K562 (cell line): Measurements from ENCODE around the gene GATA1. TPM values are rescaled to one million over a fixed set of nuclear protein-coding genes. Genes with fewer than 3 reads are reported as not detected.
A peak's percentile ranks its signal among the peaks of the same experiment; 100 is the strongest.

Experiments
- ATAC-seq: fragments of 200-7000 bp; cut with Tn5 transposase; 3 replicates; pipeline ENCODE4 v1.9.1; 2020; ENCODE audit warnings: moderate library complexity
- BruUV-seq: library from RNA; stranded (reverse); fragments of 400-500 nt; replicated peaks from 2 replicates; lab custom pipeline; 2021; lab: Mats Ljungman, UMichigan
- CTCF ChIA-PET: fragments of 300-600 bp; formaldehyde crosslinking; extraction: SDS; loops from one replicate; lab custom pipeline; 2021; ENCODE audit warnings: low intra/inter-chr PET ratio; lab: Yijun Ruan, JAX
- POLR2A ChIA-PET: fragments of 300-600, 350-650 bp; sonication (Branson Sonifier 250); formaldehyde crosslinking; extraction: SDS; loops from one replicate; lab custom pipeline; 2021; ENCODE audit warnings: antibody characterized with exemption, inconsistent platforms; lab: Yijun Ruan, JAX
- DNase-seq, 4 experiments: peaks; one replicate each; pipeline versions ENCODE4 v3.0.0 to v3.0.0-alpha.2; 2011 to 2018; ENCODE audit warnings: low spot score in 3 of 4, mixed read lengths in 3 of 4; ENCODE audit errors: extremely low read depth in 1 of 4
- FAIRE-seq: peaks from 2 replicates; lab custom pipeline; 2011; peaks lifted over from hg19 to GRCh38; lab: Jason Lieb, UNC
- H2AFZ ChIP-seq: 2 replicates; pipeline ENCODE4 v1.6.0; 2011; ENCODE audit warnings: low read depth, low read length, control low read depth, inconsistent platforms
- H3K27ac ChIP-seq: fragments of 200-600 bp; 3 replicates; pipeline ENCODE4 v1.8.0; 2011; ENCODE audit warnings: low read depth, mild to moderate bottlenecking, control low read depth, inconsistent platforms, low read length, moderate library complexity, mixed read lengths; ENCODE audit errors: extremely low read depth
- H3K27me3 ChIP-seq, 2 experiments: fragments of 300-600 bp in 1 of 2; 2 replicates in 1 of 2; 3 replicates in 1 of 2; pipeline versions ENCODE4 v1.6.0 to v1.8.0; 2011; ENCODE audit warnings: inconsistent platforms in 2 of 2, low read length in 2 of 2, mild to moderate bottlenecking in 1 of 2, mixed read lengths in 1 of 2, moderate library complexity in 1 of 2; ENCODE audit not compliant: control insufficient read depth in 2 of 2, insufficient read depth in 2 of 2
- H3K36me3 ChIP-seq: fragments of 300-600 bp; 3 replicates; pipeline ENCODE4 v1.8.0; 2011; ENCODE audit warnings: mild to moderate bottlenecking, low read length, inconsistent platforms; ENCODE audit not compliant: control insufficient read depth, insufficient read depth
- H3K4me1 ChIP-seq, 2 experiments: fragments of 200-600 bp in 1 of 2; replicated peaks in 1 of 2; 2 replicates in 1 of 2; 3 replicates in 1 of 2; pipeline versions ENCODE4 v1.5.1 to v1.8.0; 2011; ENCODE audit warnings: inconsistent platforms in 2 of 2, low read length in 2 of 2, mild to moderate bottlenecking in 1 of 2, mixed read lengths in 1 of 2, moderate library complexity in 1 of 2; ENCODE audit not compliant: control insufficient read depth in 2 of 2, insufficient read depth in 2 of 2
- H3K4me2 ChIP-seq: 2 replicates; pipeline ENCODE4 v1.6.1; 2011; ENCODE audit warnings: low read length, control low read depth, inconsistent platforms, mixed read lengths; ENCODE audit not compliant: insufficient read depth
- H3K4me3 ChIP-seq: fragments of 200-600 bp; sonication (generic), shearing (Covaris generic); 2 replicates; pipeline ENCODE4 v1.5.1; 2016; ENCODE audit warnings: control low read depth, inconsistent platforms
- H3K79me2 ChIP-seq: fragments of 200-600 bp; 3 replicates; pipeline ENCODE4 v1.8.0; 2011; ENCODE audit warnings: low read length, inconsistent platforms; ENCODE audit not compliant: control insufficient read depth, insufficient read depth
- H3K9ac ChIP-seq, 2 experiments: 2 replicates each; pipeline versions ENCODE4 v1.6.0 to v1.6.1; 2011; ENCODE audit warnings: low read depth in 2 of 2, low read length in 2 of 2, control low read depth in 1 of 2, inconsistent platforms in 1 of 2, mild to moderate bottlenecking in 1 of 2, mixed read lengths in 1 of 2; ENCODE audit not compliant: insufficient read depth in 1 of 2
- H3K9me1 ChIP-seq: one replicate; pipeline ENCODE4 v1.6.0; 2011; ENCODE audit warnings: inconsistent platforms, mild to moderate bottlenecking, low read length, moderate library complexity; ENCODE audit not compliant: control insufficient read depth, insufficient read depth
- H3K9me3 ChIP-seq: replicated peaks from 2 replicates; pipeline ENCODE4 v1.5.1; 2011; ENCODE audit warnings: low read depth, low read length, inconsistent platforms; ENCODE audit not compliant: control insufficient read depth, insufficient read depth
- H4K20me1 ChIP-seq: replicated peaks from 2 replicates; pipeline ENCODE4 v1.6.1; 2011; ENCODE audit warnings: low read length, inconsistent platforms, mixed read lengths; ENCODE audit not compliant: control insufficient read depth, insufficient read depth
- BMI1 ChIP-seq: fragments of 150-350 bp; IDR thresholded peaks from 2 replicates; pipeline ENCODE4 v1.6.1; 2014; ENCODE audit warnings: low read length
- CREB5 ChIP-seq: fragments of 250-450 bp; sonication (Bioruptor Pico); IDR thresholded peaks from 2 replicates; pipeline ENCODE4 v1.5.0; 2020; ENCODE audit warnings: mild to moderate bottlenecking
- ELF1 ChIP-seq: fragments of 200-800 bp; sonication (Bioruptor generic); IDR thresholded peaks from 2 replicates; pipeline ENCODE4 v1.6.1; 2016; ENCODE audit warnings: missing genetic modification characterization, missing compliant biosample characterization
- JUND ChIP-seq, 2 experiments: IDR thresholded peaks; 2 replicates in 1 of 2; 3 replicates in 1 of 2; pipeline ENCODE4 v1.6.1; 2011; ENCODE audit warnings: borderline replicate concordance in 2 of 2, low read depth in 2 of 2, low read length in 2 of 2, improper control_type of control experiment in 1 of 2, missing biosample characterization in 1 of 2, missing genetic modification characterization in 1 of 2, missing genetic modification reagents in 1 of 2
- LCOR ChIP-seq: sonication (generic); formaldehyde crosslinking; IDR thresholded peaks from 2 replicates; pipeline ENCODE4 v1.8.0; 2022; ENCODE audit warnings: mild to moderate bottlenecking, missing genetic modification reagents
- POU5F1 ChIP-seq: fragments of 150-350 bp; IDR thresholded peaks from 2 replicates; pipeline ENCODE4 v1.6.1; 2014; ENCODE audit warnings: borderline replicate concordance, low read length, low read depth, mild to moderate bottlenecking; ENCODE audit not compliant: partially characterized antibody
- RBM15 ChIP-seq: fragments of 200-400 bp; formaldehyde crosslinking; IDR thresholded peaks from 2 replicates; pipeline ENCODE4 v1.6.1; 2018; ENCODE audit warnings: mild to moderate bottlenecking, low read length, moderate library complexity; ENCODE audit not compliant: insufficient read depth
- SMARCB1 ChIP-seq: IDR thresholded peaks from 2 replicates; pipeline ENCODE4 v1.6.1; 2011; ENCODE audit warnings: improper control_type of control experiment, low read depth; ENCODE audit not compliant: insufficient read length
- SMARCE1 ChIP-seq: fragments of 450-650 bp; IDR thresholded peaks from 2 replicates; pipeline ENCODE4 v1.7.1; 2016; ENCODE audit warnings: mild to moderate bottlenecking
- SUPT5H ChIP-seq: fragments of 450-650 bp; IDR thresholded peaks from 2 replicates; pipeline ENCODE4 v1.6.1; 2016
- U2AF1 ChIP-seq: fragments of 200-400 bp; formaldehyde crosslinking; optimal IDR thresholded peaks from 2 replicates; pipeline ENCODE3; 2017; ENCODE audit warnings: mild to moderate bottlenecking, low read depth, low read length, moderate library complexity
- ZNF431 ChIP-seq: sonication (generic); formaldehyde crosslinking; IDR thresholded peaks from 2 replicates; pipeline ENCODE4 v1.8.0; 2022; ENCODE audit warnings: mild to moderate bottlenecking, missing genetic modification reagents
- ZNF561 ChIP-seq: fragments of 450-650 bp; formaldehyde crosslinking; conservative IDR thresholded peaks from 2 replicates; pipeline ENCODE4 v1.4.0; 2020; ENCODE audit warnings: mild to moderate bottlenecking, moderate library complexity
- WGBS: fragments of 100-300 bp; shearing (Covaris generic); methylation state at CpG from one replicate; pipeline ENCODE4 v1.1.6; 2016; ENCODE audit warnings: low coverage, mixed read lengths; ENCODE audit not compliant: insufficient coverage; ENCODE audit errors: missing lambda C conversion rate; 5-methylcytosine and 5-hydroxymethylcytosine counted together
- in situ Hi-C: fragments of 300-500 bp; cut with MboI; formaldehyde crosslinking; loops from 4 replicates; pipeline ENCODE4 v1.15.0; 2018; ENCODE audit warnings: inconsistent platforms, mixed read lengths
- intact Hi-C: fragments of 100-400 bp; cut with micrococcal nuclease; formaldehyde crosslinking; loops from 2 replicates; pipeline ENCODE4 v1.14.2; 2022
- polyA plus RNA-seq, 8 experiments: library from polyadenylated mRNA; depleted of rRNA in 4 of 8; stranded (reverse) in 5 of 8; unstranded in 3 of 8; fragments of >200 nt; fragmentation: Nextera tagmentation in 2 of 8; fragmentation: Illumina TruSeq in 1 of 8; extraction: Ambion mirVana in 2 of 8; extraction: Trizol in 1 of 8; gene quantifications; 2 replicates each; pipeline versions ENCODE4 v1.2.1 to v1.2.3, GENCODE V29; 2011 to 2014; ENCODE audit warnings: inconsistent platforms in 1 of 8, missing spikeins in 1 of 8
- total RNA-seq, 7 experiments: library from RNA; depleted of rRNA in 6 of 7; stranded (reverse); fragments of >200 nt in 6 of 7; fragmentation: Illumina TruSeq in 2 of 7; extraction: Trizol in 2 of 7; gene quantifications; 2 replicates each; pipeline versions ENCODE4 v1.2.1 to v1.2.3, GENCODE V29; 2011 to 2021; ENCODE audit warnings: low replicate concordance in 1 of 7
- TF ChIP-seq, protein P1 (sequence below), 2 experiments: fragments of 250-450 bp in 1 of 2; fragments of 450-650 bp in 1 of 2; sonication (Bioruptor Pico) in 1 of 2; IDR thresholded peaks; 2 replicates each; pipeline versions ENCODE4 v1.6.1 to v1.8.0; 2016 to 2021; ENCODE audit warnings: mild to moderate bottlenecking in 2 of 2, moderate library complexity in 2 of 2, missing compliant biosample characterization in 1 of 2, missing genetic modification characterization in 1 of 2
- TF ChIP-seq, protein P2 (sequence below), 3 experiments: IDR thresholded peaks in 2 of 3; conservative IDR thresholded peaks in 1 of 3; 2 replicates each; pipeline ENCODE4 v1.5.1; 2011 to 2012; ENCODE audit warnings: low read length in 3 of 3, mild to moderate bottlenecking in 3 of 3, control low read depth in 2 of 3, improper control_type of control experiment in 1 of 3, inconsistent platforms in 1 of 3, low read depth in 1 of 3, mixed read lengths in 1 of 3, moderate library complexity in 1 of 3; ENCODE audit not compliant: insufficient read depth in 2 of 3

GATA1 gene
- total and polyA plus RNA-seq, 9 of the 15 experiments (the other 6 are each of a cell fraction or from before 2014, with no cell fraction given): 11.9 to 291 (median 116) TPM

DNA sequence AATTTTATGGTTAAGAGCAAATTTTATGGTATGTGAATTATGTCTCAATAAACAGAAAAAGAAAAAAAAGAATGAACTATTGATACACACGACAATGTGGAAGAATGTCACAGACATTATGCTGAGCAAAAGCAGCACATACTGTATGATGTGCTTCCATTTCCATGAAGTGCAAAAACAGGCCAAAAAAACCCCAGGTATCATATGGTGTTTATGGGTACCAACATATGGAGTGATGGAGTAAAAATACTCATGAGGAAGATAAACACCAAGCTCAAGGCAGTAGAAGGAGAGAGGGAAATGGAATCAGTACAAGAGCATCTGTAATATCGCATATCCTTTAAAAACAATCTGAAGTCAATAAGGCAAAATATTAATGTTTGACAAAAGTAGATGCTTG lies 4.2 kb upstream of the GATA1 start:
- intact Hi-C loops: no loop called here
- WGBS: 33% methylated on average over 2 of the region's 2 CpGs

More for the DNA sequence above, 4.2 kb upstream of the GATA1 start:
- Histone ChIP-seq H3K27ac (peak overlapping the region; percentile 71), H3K27me3 (no peaks in the 10 kb centered on the region), H3K79me2 (peaks cover 68% of the 10 kb centered on the region), H3K9me3 (no peaks in the 10 kb centered on the region), H3K4me1 (peaks cover 51 to 56% of the 10 kb centered on the region in 2 experiments; a peak in 4 of 5 replicates), H4K20me1 (no peaks in the 10 kb centered on the region), H3K9ac (peak overlapping the region in 1 of 2 experiments; percentile 43; a peak in 2 of 4 replicates), H2AFZ (0 out of 2 replicates have a peak overlapping the region, but pooled peaks have one; percentile 10), H3K9me1 (no peaks in the 10 kb centered on the region), H3K4me3 (no peak overlapping the region), H3K4me2 (peak overlapping the region; percentile 93), H3K36me3 (peaks cover 1% of the 10 kb centered on the region; the same call in 1 of the 3 replicates)
- BruUV-seq: no TSS peak
- POLR2A ChIA-PET: no interaction called here
- DNase-seq (no peak), ATAC-seq (no peak), FAIRE-seq (no peak)
- TF ChIP-seq SMARCB1 (no peak), ZNF561 (CRISPR knock-in tag) (no peak), RBM15 (no peak), SUPT5H (no peak), JUND (IDR thresholded peaks at IDR 0.05; ENCODE audit: borderline replicate concordance, low read depth, low read length) (no peak), JUND (tag; IDR thresholded peaks at IDR 0.05; ENCODE audit: borderline replicate concordance, low read depth, low read length) (no peak), ELF1 (no peak), U2AF1 (no peak), CREB5 (CRISPR knock-in tag) (no peak), LCOR (CRISPR knock-in tag) (no peak), POU5F1 (no peak), BMI1 (no peak), ZNF431 (CRISPR knock-in tag) (no peak), SMARCE1 (no peak)
- TF ChIP-seq, protein P1, sequence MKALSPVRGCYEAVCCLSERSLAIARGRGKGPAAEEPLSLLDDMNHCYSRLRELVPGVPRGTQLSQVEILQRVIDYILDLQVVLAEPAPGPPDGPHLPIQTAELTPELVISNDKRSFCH (CRISPR knock-in tag; IDR thresholded peaks at IDR 0.05): no peak
- TF ChIP-seq, protein P1 (tag; IDR thresholded peaks at IDR 0.05): no peak
- TF ChIP-seq, protein P2, sequence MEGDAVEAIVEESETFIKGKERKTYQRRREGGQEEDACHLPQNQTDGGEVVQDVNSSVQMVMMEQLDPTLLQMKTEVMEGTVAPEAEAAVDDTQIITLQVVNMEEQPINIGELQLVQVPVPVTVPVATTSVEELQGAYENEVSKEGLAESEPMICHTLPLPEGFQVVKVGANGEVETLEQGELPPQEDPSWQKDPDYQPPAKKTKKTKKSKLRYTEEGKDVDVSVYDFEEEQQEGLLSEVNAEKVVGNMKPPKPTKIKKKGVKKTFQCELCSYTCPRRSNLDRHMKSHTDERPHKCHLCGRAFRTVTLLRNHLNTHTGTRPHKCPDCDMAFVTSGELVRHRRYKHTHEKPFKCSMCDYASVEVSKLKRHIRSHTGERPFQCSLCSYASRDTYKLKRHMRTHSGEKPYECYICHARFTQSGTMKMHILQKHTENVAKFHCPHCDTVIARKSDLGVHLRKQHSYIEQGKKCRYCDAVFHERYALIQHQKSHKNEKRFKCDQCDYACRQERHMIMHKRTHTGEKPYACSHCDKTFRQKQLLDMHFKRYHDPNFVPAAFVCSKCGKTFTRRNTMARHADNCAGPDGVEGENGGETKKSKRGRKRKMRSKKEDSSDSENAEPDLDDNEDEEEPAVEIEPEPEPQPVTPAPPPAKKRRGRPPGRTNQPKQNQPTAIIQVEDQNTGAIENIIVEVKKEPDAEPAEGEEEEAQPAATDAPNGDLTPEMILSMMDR (IDR thresholded peaks at IDR 0.05 in 2 of 3, conservative IDR thresholded peaks at IDR 0.05 in 1 of 3; ENCODE audit: insufficient read depth in 2 of 3, low read depth in 1 of 3, low read length in 3 of 3): no peak
- CTCF ChIA-PET: no interaction called here
- in situ Hi-C loops: no loop called here
